HG02938 (cell line): ENCODE results near the gene SPDL1.
A peak's percentile ranks its signal among the peaks of the same experiment; 100 is the strongest.
"Not testable (repeated sequence)": the region's sequence is repeated elsewhere in the genome, so short reads cannot be mapped to it uniquely, and the experiment has no call there.

ENCODE experiments used
- ATAC-seq: cut with Tn5 transposase; IDR thresholded peaks from one replicate; pipeline ENCODE4 v1.9.1; 2021; ENCODE audit warnings: mild to moderate bottlenecking, moderate library complexity; ENCODE audit not compliant: unreplicated experiment

The SPDL1 gene

DNA sequence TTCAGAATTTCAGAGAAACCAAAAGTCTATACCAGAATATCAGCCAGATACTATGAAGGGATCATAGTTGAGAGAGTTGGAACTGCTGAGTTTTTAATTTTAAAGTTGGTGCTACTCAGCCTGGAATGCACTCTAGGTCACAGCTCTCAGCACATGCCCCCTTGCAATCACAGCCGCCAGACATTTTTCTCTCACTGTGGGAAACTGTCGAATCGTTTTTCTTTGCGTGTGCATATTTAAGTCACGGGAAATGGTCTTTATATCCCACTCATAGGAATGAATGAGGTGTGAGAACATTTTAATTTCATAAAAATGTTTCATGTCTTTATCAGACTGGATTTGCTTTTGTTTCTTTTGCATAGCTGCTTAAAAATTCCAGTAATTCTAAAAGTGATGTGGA lies 12.2 kb upstream of the SPDL1 start:
- no peak for ATAC-seq

DNA sequence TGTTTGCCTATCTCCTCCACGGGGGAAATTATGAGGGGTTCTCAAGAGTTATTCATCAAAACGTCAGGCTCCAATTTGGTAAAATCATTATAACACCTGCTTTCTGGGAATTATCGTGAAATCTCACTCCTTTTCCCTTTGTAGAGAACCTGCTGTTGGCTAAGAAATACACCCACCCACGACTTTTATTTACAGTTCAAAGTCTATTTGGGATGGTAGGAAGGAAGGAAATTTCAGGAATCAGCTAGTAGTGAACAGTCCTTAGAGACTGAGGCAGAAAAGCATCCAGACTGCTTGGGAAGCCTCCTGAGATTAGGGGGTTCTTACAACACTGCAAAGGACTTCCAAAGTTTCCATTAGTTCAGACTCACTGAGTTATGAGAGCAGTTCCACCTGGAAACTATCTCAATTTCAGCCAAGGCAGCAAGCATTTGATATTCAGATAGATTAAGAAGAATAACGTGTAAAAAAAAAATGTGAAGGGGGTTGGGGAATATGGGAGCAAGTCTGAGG lies 9.4 kb upstream of the SPDL1 start:
- no peak for ATAC-seq

DNA sequence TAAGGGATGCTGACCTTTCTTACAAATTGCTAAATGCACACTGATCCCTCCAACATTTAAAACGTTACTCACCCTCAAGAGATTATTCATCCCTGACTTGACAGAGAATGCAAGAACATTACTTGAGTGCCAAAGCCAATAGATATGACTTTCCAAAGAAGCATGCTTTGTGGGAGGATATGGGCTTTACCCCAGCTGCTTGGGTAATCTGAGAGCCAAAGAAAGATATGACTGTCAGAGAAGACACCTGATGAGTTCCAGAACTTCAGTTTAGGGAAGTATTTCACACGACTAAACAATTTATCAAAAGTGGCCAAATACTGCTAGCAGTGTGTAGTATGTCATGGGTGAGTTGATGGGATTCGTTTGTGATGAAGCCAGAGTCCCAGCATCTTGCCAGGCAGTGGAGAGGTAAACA lies 7.4 kb upstream of the SPDL1 start:
- ATAC-seq, result no peak

DNA sequence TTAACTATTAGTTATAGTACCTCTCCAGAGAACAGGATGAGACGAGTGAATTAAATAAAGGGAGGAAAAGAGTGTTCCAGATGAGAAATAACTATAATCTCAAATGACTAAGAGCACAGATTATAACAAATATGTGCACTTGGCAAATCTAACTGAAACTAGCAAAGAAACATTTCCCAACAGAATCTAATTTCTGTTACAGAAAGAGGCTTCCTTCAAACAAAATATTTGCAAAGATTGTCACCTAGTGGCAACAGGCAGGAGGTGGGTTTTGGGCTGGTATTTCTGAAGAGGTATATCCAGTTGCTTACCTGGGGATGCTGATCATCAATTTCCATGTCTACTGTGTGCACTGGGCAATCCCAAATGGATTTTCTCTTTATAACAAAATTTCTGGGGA lies 5.6 kb upstream of the SPDL1 start:
- ATAC-seq, result no peak

DNA sequence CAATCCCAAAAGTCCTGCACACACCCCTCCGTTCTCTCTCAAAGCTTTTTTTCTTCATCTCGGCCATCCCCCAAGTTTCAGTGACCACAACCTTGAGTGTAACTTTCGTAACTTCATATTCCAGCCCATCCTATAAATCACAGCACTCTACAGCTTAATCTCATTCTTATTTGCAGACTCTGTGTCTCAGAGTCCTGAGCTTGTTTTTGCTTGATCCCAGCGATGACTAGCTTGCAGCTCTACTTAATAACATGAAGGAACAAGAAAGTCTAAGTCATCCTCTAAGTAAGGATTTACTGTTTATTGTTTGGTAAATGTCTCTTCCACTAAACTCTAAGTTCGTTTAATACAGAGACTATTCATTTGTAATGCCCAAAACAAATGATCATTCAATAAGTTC lies 2.6 kb upstream of the SPDL1 start:
- no peak for ATAC-seq

DNA sequence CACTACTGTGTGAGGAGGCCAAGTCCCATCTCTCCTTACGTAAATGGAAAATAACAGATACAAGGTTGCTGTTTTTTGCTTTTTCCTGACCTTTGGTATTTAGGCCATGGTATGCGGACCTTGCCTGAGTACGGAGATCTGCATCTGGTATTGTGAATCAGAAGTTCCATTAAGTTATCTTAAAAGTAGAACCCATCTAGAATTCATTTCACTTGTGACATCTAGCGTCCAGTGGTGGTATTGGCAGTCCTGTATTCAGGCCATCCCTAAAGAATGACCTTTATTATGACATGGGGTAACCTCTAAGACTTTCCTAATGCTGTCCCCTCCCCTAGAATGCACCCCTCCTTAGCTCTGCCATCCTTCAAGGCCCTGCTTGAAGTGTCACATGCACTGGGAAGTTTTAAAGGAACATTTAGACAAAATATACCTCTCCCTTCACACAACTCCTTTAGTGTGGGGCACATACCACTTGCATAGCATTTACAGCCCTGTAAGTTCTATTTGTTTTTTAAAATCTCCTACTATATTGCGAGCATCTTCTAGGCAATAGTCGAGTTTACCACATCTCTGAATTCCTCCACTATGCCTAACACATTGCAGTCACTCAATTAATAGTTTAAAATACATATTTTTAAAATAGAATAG lies 1.9 kb upstream of the SPDL1 start:
- ATAC-seq, result peak; percentile 34

DNA sequence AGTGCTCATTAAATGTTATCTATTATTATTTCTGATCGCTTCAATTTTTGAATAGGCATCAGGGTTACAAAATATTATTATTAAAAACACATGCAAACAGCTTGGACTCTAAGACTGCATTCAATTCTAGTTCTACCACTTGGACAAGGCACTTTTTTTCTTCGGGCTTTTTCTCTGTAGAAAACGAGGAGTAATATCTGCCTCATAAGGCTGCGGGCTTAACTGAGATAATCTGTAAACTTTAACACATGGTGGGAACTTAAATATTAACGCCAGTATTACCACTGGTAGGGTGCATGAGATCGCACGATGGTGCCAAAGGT lies 511 bp upstream of the SPDL1 start:
- no peak for ATAC-seq

DNA sequence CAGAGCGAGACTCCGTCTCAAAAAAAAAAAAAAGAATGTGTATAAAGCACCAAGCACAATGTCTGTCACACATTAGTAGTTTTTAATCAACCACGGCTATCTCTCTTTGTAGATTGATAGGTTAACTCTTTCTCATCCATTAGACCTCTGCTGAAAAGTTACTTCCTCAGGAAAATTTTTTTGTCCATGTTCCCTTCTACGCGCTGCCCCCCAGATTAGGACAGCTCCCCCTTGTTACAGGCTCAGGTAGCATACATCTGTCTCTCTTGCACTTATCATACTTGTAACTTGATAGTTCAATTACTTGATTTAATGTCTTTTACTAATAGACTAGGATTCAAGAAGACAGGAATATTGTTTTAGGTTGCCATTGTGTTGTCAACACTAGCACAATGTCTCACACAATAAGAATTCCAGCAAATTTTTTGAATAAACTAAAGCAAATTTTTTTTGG lies 1.5 kb downstream of the SPDL1 start:
- ATAC-seq, result no peak

DNA sequence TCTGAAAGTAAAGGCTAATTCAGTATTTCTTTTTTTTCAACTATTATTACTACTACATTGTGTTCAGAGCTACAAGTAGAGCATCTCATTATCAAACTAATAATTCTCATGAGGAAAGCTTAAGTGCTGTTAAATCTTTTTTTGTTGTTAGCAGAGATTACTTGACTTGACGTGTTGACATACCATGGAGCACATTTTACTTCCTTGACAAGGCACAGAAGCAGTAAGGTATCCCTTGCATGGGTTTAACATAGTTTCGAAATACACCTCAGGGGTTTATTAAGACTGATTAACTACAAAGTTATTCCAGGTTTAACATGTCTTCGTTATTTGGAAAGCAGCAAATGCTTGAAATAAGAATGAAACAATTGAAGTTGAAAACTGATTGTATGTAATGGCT lies 7.0 kb downstream of the SPDL1 start:
- no peak for ATAC-seq

DNA sequence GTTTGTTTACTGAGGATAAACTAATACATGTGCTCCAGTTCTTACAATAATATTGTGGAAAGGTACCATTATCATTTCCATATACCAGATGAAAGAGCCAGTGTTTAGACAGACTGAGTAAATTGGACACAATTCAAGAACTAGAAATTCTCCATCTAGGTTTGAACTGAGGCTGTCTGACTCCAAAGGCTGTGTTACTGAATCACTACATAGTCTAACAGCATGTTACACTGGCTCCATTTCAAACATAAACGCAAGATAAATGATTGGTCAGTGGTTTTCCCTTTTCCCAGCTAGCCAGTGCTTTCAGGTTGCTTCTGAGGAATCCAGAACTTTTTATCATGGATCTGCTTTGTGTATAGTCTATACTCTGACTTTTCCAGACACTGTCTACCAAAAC lies 8.1 kb downstream of the SPDL1 start:
- no peak for ATAC-seq

DNA sequence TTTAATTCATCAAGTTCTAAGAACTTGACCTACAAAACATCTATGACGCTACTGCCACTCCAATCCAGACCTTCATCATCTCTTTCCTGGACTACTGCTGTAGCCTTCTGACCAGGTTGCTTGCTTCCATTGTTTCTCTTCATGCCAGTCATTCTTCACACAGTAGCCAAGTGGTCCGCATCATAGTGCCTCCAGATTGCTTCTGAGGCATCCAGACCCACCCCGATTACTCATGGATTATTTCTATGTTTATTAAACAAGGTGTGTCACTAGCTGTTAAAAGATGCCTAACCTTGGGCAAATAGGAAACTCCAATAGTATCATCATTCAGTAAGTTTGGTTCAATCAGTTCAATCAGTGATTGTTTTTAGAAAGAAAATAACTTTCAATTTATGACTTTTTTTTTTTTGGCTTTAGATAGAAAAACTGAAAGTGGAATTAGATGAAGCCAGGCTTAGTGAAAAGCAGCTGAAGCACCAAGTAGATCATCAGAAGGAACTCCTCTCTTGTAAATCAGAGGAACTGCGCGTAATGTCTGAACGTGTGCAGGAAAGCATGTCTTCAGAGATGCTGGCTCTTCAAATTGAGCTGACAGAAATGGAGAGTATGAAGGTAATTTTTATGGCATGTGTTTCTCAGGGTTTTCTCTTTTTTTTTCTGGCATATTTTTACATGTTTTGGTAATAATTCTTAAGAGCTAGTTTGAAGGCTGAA lies 9.5 kb downstream of the SPDL1 start:
- ATAC-seq, result no peak

DNA sequence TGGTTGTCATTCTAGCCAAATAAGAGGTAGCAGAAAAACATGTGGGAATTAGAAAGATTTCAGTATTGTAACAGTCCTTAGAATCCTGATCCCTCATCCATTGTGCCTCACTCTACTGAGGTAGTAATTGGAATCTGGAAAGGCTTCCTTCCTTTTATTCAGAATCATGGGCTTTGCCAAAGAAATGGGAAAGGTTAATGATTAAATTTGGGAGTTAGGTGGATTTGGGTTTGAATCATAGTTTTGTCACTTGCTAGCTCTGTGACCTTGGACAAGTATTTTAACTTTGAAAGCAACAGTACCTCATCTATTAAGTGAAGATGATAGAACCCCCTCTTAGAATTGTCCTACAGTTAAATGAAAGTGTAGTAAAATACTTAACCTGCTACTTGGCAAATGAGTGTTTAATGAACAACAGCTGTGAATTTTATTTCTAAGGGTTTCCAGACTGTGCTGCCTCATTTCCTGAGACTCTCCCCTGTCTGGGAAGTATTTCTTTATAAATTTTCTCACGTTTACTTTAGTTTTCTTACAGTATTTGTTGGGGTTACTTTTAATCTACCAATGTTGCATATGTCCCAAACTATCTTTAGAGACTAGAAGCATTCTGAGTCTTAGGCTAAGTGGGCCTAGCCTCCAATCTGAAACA lies 11.7 kb downstream of the SPDL1 start:
- no peak for ATAC-seq

DNA sequence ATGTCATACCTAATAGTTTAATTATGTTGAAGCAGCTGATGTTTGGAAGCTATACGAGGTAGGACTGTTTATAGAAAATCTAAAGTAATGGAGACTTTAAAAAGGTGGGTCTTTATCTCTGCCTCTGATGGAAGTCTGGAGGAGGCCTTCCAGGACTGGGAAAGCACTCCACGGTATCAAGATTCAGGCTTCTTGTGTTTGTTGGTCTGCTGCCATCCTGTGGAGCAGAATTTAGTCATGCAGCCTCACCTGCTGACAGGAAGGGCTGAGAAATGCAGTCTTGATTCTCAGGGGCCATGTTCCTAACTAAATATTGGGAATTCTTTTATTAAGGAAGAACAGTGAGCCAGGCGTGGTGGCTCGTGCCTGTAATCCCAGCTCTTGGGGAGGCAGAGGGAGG lies 15.9 kb downstream of the SPDL1 start:
- no peak for ATAC-seq

DNA sequence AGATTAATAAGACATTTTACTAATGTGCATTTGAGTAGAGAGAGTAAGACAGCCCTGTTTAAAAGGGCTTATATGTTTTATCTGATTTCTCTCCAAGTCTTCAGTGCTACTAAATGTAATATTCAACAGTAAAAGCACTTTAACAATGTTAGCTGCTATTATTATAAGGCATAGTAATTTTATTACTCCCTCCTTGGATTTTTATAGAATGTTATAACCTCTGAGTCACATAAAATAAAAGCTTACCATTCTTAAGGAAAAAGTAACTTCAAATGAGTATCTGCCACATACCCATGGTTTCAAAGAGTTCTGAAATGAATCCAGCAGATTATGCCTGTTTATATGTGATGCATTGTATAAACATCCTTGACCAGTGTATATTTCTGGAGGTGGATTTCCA lies 19.0 kb downstream of the SPDL1 start:
- no peak for ATAC-seq

DNA sequence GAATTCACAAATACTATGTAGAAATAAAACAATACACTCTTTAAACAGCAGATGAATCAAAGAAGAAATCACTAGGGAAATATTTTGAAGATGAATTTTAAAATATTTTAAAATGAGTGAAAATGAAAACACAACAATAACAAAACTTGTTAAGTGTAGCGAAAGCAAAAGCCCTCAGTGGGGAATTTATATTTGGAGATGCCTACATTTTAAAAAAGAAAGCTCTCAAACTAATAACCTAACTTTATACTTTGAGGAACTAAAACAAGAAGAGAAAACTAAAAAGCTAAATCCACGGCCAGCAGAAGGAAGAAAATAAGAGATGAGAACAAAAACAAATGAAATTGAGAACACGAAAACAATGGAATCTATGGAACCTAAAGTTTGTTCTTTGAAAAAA lies 22.7 kb downstream of the SPDL1 start:
- no peak for ATAC-seq

DNA sequence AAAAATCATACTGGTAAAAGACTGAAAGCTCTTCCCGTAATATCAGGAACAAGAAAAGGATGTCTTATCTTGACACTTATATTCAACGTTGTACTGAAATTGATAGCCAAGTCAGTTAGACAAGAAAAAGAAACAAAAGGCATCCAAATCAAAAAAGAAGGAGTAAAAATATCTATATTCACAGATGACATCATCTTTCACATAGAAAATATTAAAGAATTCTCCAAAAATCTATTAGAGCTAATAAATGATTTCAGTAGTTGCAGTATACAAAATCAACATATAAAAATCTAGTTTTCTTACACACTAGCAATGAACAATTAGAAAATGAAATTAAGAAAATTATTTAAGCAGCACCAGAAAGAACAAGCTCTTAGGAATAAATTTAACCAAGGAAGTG lies 24.3 kb downstream of the SPDL1 start:
- ATAC-seq, result no peak

DNA sequence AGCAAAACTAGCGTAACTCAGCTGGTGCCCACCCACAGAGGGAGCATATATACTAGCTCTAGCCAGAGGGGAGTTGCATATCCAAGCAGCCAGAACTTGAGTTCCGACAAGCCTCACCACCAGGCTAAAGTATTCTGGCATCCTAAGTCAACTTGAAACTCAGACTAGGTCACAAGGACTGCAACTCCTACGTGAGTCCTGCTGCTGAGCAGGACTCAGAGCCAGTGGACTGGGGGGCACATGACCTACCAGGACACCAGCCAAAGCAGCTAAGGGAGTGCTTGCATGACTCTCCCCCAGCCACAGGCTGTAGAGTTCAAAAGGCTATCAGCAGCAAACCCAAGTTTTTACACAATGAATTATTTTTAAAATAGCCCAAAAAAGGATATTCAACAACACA lies 26.1 kb downstream of the SPDL1 start:
- ATAC-seq, result no peak

DNA sequence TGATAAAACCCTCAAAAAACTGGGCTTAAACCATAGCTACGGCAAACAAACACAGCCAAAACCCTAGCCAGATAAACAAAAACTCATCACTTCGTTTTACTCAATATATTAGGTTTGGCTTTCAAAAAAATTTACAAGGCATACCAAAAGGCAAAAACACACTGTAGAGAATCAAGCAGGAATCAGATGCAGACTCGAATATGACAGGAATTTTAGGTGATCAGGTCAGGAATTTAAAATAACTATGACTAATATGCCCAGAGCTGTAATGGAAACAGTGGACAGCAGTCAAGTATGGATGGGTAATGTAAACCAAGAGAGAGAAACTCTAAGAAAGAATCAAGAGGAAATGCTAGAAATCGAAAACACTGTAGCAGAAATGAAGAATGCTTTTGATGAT lies 27.0 kb downstream of the SPDL1 start:
- ATAC-seq, result no peak

DNA sequence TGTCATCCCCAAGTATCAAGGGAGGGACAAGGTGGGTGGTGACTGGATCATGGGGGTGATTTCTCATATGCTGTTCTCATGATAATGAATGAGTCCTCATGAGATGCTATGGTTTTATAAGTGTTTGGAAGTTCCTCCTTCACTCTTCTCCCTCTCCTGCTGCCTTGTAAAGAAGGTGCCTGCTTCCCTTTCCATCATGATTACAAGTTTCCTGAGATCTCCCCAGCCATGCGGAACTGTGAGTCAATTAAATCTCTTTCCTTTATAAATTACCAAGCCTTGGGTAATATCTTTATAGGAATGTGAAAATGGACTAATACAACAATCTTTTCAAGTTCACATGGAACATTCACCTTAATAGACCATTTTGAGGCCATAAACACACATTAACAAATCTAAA lies 32.0 kb downstream of the SPDL1 start:
- no peak for ATAC-seq

DNA sequence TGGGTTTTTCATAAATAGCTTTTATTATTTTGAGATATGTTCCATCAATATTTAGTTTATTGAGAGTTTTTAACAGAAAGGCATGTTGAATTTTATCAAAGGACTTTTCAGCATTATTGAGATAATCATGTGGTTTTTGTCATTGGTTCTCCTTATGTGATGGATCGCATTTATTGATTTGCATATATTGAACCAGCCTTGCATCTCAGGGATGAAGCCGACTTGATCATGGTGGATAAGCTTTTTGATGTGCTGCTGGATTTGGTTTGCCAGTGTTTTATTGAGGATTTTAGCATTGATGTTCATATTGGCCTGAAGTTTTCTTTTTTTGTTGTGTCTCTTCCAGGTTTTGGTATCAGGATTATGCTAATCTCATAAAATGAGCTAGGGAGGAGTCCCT lies 40.7 kb downstream of the SPDL1 start:
- not testable (repeated sequence) for ATAC-seq

DNA sequence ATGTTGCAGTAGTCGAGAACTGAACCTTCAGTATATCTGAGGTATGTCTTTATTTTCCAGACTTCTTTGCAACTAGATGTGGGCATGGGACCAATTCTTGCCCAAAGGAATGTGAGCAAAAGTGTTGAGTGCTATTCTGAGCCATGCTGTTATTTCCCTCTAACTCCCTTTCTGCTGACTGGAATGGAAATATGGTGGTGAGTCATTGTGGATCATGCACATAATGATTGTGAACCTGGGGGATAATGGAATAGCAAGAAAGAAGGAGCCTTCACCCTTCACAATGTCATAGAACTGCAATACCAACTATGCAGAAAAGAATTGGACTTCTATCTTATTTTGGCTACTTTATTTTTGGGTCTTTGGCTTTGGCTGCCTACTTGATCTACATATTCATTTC lies 43.2 kb downstream of the SPDL1 start:
- ATAC-seq, result no peak

DNA sequence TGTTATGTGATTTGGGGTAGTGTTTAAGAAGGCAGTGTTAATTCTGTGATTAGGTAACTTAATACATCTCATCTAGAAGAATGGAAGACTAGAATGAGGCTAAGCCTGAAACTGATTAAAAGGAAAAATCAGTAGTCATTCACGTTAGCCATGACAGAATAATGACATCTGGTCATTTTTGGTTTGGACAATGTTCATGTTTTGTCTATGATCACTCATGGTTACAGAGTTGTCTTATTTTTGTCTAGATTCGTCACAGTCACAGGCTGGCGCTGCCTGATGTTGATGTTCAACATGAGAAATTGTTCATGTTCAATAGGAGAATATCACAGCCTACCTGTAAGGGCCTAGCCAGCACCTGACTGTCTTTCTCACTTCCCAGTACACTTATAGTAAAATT lies 44.0 kb downstream of the SPDL1 start:
- no peak for ATAC-seq
